HepG2 (cell line): ENCODE data around the gene ALB. TPM values are rescaled to one million over a fixed set of nuclear protein-coding genes. Genes with fewer than 3 reads are reported as not detected.

Experiments
- ATF1 ChIP-seq: IDR thresholded peaks from 2 replicates; pipeline ENCODE4 v1.6.1; 2016; ENCODE audit warnings: mild to moderate bottlenecking, control low read depth
- BHLHE40 ChIP-seq: IDR thresholded peaks from 2 replicates; pipeline ENCODE4 v1.6.1; 2011; ENCODE audit warnings: low read length, improper control_type of control experiment
- GATA4 ChIP-seq: sonication (generic); IDR thresholded peaks from 2 replicates; pipeline ENCODE4 v1.6.1; 2016; ENCODE audit warnings: antibody characterized with exemption, low read depth, borderline replicate concordance
- GZF1 ChIP-seq: sonication (generic); formaldehyde crosslinking; IDR thresholded peaks from 2 replicates; pipeline ENCODE4 v1.5.1; 2020; ENCODE audit warnings: mild to moderate bottlenecking, missing genetic modification reagents
- POLR2AphosphoS2 ChIP-seq: IDR thresholded peaks from 2 replicates; pipeline ENCODE4 v1.6.1; 2011; ENCODE audit warnings: low read depth, low read length, improper control_type of control experiment
- REPIN1 ChIP-seq: sonication (generic); formaldehyde crosslinking; IDR thresholded peaks from 2 replicates; pipeline ENCODE4 v1.8.0; 2022; ENCODE audit warnings: missing genetic modification reagents, low read depth, mild to moderate bottlenecking, borderline replicate concordance
- RFX3 ChIP-seq: IDR thresholded peaks from 2 replicates; pipeline ENCODE4 v1.6.1; 2016; ENCODE audit warnings: missing biosample characterization, missing genetic modification reagents
- TSC22D2 ChIP-seq: sonication (generic); formaldehyde crosslinking; IDR thresholded peaks from 2 replicates; pipeline ENCODE4 v1.5.1; 2020; ENCODE audit warnings: missing genetic modification reagents, mild to moderate bottlenecking, borderline replicate concordance
- ZKSCAN1 ChIP-seq: fragments of 150-350 bp; IDR thresholded peaks from 2 replicates; pipeline ENCODE4 v1.6.1; 2014; ENCODE audit warnings: low read length
- ZNF20 ChIP-seq: sonication (generic); formaldehyde crosslinking; IDR thresholded peaks from 2 replicates; pipeline ENCODE4 v1.4.0; 2020; ENCODE audit warnings: mild to moderate bottlenecking, moderate library complexity, missing genetic modification reagents
- ZNF460 ChIP-seq: sonication (generic); formaldehyde crosslinking; IDR thresholded peaks from 2 replicates; pipeline ENCODE4 v1.5.1; 2020; ENCODE audit warnings: missing genetic modification reagents, mild to moderate bottlenecking, borderline replicate concordance
- ZNF703 ChIP-seq: sonication (generic); formaldehyde crosslinking; IDR thresholded peaks from 2 replicates; pipeline ENCODE4 v1.5.1; 2020; ENCODE audit warnings: missing genetic modification reagents, mild to moderate bottlenecking, moderate library complexity, borderline replicate concordance
- polyA plus RNA-seq, 8 experiments: library from polyadenylated mRNA; depleted of rRNA in 3 of 8; stranded (reverse) in 7 of 8; unstranded in 1 of 8; fragments of >200 nt; fragmentation: Illumina TruSeq in 4 of 8; extraction: Trizol in 4 of 8; gene quantifications; 2 replicates each; pipeline versions ENCODE4 v1.2.1 to v1.2.3, GENCODE V29; 2011 to 2016; ENCODE audit warnings: low read depth in 4 of 8, missing spikeins in 1 of 8, mixed read lengths in 1 of 8; ENCODE audit not compliant: insufficient read depth in 1 of 8
- total RNA-seq, 5 experiments: library from RNA; depleted of rRNA; stranded (reverse); fragments of >200 nt; fragmentation: Illumina TruSeq; extraction: Trizol; gene quantifications; 2 replicates each; pipeline ENCODE4 v1.2.3, GENCODE V29; 2016; ENCODE audit warnings: low read depth in 1 of 5
- TF ChIP-seq, protein P1 (sequence below): sonication (generic); formaldehyde crosslinking; IDR thresholded peaks from 2 replicates; pipeline ENCODE4 v1.4.0; 2020; ENCODE audit warnings: missing genetic modification reagents, borderline replicate concordance
- TF ChIP-seq, protein P2 (sequence below): sonication (generic); formaldehyde crosslinking; conservative IDR thresholded peaks from 2 replicates; pipeline ENCODE4 v1.4.0; 2020; ENCODE audit warnings: mild to moderate bottlenecking, missing genetic modification reagents, moderate library complexity
- TF ChIP-seq, protein P3 (sequence below): sonication (generic); formaldehyde crosslinking; IDR thresholded peaks from 2 replicates; pipeline ENCODE4 v1.8.0; 2022; ENCODE audit warnings: missing genetic modification reagents, mild to moderate bottlenecking, moderate library complexity, borderline replicate concordance
- TF ChIP-seq, protein P4 (sequence below): sonication (generic); formaldehyde crosslinking; IDR thresholded peaks from 2 replicates; pipeline ENCODE4 v1.4.0; 2020; ENCODE audit warnings: missing genetic modification reagents, borderline replicate concordance

The ALB gene
- total and polyA plus RNA-seq, 2 of the 13 experiments (the other 11 are each of a cell fraction or from before 2014, with no cell fraction given) = 22,259 to 22,625 TPM

DNA sequence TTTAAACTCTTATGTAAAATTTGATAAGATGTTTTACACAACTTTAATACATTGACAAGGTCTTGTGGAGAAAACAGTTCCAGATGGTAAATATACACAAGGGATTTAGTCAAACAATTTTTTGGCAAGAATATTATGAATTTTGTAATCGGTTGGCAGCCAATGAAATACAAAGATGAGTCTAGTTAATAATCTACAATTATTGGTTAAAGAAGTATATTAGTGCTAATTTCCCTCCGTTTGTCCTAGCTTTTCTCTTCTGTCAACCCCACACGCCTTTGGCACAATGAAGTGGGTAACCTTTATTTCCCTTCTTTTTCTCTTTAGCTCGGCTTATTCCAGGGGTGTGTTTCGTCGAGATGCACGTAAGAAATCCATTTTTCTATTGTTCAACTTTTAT lies at the start of gene ALB (continued):
- TF ChIP-seq, protein P1, sequence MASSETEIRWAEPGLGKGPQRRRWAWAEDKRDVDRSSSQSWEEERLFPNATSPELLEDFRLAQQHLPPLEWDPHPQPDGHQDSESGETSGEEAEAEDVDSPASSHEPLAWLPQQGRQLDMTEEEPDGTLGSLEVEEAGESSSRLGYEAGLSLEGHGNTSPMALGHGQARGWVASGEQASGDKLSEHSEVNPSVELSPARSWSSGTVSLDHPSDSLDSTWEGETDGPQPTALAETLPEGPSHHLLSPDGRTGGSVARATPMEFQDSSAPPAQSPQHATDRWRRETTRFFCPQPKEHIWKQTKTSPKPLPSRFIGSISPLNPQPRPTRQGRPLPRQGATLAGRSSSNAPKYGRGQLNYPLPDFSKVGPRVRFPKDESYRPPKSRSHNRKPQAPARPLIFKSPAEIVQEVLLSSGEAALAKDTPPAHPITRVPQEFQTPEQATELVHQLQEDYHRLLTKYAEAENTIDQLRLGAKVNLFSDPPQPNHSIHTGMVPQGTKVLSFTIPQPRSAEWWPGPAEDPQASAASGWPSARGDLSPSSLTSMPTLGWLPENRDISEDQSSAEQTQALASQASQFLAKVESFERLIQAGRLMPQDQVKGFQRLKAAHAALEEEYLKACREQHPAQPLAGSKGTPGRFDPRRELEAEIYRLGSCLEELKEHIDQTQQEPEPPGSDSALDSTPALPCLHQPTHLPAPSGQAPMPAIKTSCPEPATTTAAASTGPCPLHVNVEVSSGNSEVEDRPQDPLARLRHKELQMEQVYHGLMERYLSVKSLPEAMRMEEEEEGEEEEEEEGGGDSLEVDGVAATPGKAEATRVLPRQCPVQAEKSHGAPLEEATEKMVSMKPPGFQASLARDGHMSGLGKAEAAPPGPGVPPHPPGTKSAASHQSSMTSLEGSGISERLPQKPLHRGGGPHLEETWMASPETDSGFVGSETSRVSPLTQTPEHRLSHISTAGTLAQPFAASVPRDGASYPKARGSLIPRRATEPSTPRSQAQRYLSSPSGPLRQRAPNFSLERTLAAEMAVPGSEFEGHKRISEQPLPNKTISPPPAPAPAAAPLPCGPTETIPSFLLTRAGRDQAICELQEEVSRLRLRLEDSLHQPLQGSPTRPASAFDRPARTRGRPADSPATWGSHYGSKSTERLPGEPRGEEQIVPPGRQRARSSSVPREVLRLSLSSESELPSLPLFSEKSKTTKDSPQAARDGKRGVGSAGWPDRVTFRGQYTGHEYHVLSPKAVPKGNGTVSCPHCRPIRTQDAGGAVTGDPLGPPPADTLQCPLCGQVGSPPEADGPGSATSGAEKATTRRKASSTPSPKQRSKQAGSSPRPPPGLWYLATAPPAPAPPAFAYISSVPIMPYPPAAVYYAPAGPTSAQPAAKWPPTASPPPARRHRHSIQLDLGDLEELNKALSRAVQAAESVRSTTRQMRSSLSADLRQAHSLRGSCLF (CRISPR knock-in tag) = 0 out of 2 replicates have a peak, but pooled peaks have one; percentile 22
- TF ChIP-seq, protein P2, sequence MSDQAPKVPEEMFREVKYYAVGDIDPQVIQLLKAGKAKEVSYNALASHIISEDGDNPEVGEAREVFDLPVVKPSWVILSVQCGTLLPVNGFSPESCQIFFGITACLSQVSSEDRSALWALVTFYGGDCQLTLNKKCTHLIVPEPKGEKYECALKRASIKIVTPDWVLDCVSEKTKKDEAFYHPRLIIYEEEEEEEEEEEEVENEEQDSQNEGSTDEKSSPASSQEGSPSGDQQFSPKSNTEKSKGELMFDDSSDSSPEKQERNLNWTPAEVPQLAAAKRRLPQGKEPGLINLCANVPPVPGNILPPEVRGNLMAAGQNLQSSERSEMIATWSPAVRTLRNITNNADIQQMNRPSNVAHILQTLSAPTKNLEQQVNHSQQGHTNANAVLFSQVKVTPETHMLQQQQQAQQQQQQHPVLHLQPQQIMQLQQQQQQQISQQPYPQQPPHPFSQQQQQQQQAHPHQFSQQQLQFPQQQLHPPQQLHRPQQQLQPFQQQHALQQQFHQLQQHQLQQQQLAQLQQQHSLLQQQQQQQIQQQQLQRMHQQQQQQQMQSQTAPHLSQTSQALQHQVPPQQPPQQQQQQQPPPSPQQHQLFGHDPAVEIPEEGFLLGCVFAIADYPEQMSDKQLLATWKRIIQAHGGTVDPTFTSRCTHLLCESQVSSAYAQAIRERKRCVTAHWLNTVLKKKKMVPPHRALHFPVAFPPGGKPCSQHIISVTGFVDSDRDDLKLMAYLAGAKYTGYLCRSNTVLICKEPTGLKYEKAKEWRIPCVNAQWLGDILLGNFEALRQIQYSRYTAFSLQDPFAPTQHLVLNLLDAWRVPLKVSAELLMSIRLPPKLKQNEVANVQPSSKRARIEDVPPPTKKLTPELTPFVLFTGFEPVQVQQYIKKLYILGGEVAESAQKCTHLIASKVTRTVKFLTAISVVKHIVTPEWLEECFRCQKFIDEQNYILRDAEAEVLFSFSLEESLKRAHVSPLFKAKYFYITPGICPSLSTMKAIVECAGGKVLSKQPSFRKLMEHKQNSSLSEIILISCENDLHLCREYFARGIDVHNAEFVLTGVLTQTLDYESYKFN (CRISPR knock-in tag) = peak; percentile 69; the same call in 1 of the 2 replicates
- peak; percentile 54; the same call in 1 of the 2 replicates for TF ChIP-seq REPIN1 (CRISPR knock-in tag)
- TF ChIP-seq ZKSCAN1 = no peak
- TF ChIP-seq ZNF460 (CRISPR knock-in tag) = no peak
- TF ChIP-seq GZF1 (CRISPR knock-in tag) = no peak
- no peak for TF ChIP-seq ZNF703
- TF ChIP-seq ATF1 (CRISPR knock-in tag) = peak; percentile 45; the same call in 1 of the 2 replicates
- TF ChIP-seq TSC22D2 = 0 out of 2 replicates have a peak, but pooled peaks have one; percentile 57
- TF ChIP-seq, protein P3, sequence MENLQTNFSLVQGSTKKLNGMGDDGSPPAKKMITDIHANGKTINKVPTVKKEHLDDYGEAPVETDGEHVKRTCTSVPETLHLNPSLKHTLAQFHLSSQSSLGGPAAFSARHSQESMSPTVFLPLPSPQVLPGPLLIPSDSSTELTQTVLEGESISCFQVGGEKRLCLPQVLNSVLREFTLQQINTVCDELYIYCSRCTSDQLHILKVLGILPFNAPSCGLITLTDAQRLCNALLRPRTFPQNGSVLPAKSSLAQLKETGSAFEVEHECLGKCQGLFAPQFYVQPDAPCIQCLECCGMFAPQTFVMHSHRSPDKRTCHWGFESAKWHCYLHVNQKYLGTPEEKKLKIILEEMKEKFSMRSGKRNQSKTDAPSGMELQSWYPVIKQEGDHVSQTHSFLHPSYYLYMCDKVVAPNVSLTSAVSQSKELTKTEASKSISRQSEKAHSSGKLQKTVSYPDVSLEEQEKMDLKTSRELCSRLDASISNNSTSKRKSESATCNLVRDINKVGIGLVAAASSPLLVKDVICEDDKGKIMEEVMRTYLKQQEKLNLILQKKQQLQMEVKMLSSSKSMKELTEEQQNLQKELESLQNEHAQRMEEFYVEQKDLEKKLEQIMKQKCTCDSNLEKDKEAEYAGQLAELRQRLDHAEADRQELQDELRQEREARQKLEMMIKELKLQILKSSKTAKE (CRISPR knock-in tag) = no peak
- TF ChIP-seq, protein P4, sequence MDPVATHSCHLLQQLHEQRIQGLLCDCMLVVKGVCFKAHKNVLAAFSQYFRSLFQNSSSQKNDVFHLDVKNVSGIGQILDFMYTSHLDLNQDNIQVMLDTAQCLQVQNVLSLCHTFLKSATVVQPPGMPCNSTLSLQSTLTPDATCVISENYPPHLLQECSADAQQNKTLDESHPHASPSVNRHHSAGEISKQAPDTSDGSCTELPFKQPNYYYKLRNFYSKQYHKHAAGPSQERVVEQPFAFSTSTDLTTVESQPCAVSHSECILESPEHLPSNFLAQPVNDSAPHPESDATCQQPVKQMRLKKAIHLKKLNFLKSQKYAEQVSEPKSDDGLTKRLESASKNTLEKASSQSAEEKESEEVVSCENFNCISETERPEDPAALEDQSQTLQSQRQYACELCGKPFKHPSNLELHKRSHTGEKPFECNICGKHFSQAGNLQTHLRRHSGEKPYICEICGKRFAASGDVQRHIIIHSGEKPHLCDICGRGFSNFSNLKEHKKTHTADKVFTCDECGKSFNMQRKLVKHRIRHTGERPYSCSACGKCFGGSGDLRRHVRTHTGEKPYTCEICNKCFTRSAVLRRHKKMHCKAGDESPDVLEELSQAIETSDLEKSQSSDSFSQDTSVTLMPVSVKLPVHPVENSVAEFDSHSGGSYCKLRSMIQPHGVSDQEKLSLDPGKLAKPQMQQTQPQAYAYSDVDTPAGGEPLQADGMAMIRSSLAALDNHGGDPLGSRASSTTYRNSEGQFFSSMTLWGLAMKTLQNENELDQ (CRISPR knock-in tag) = no peak
- TF ChIP-seq RFX3 (CRISPR knock-in tag) = no peak
- TF ChIP-seq GATA4 = peak; percentile 81; the same call in 1 of the 2 replicates
- no peak for TF ChIP-seq POLR2AphosphoS2
- TF ChIP-seq BHLHE40 = no peak
- TF ChIP-seq ZNF20 (CRISPR knock-in tag) = no peak
